CD4-positive, alpha-beta memory T cell (primary cell): ENCODE data around the gene ZNF526. TPM values are rescaled to one million over a fixed set of nuclear protein-coding genes. Genes with fewer than 3 reads are reported as not detected.

Experiments used
- CTCF ChIA-PET: fragments of 350-600 bp; sonication (Branson Sonifier 250); formaldehyde crosslinking; loops from one replicate; lab custom pipeline; 2021; ENCODE audit warnings: inconsistent platforms; ENCODE audit not compliant: partially characterized antibody; lab: Charles Lee
- POLR2A ChIA-PET: fragments of 350-600 bp; sonication (Branson Sonifier 250); formaldehyde crosslinking; loops from one replicate; lab custom pipeline; 2021; ENCODE audit not compliant: partially characterized antibody; lab: Charles Lee
- DNase-seq, 5 donors: peaks; one replicate each; pipeline versions ENCODE4 v3.0.0 to v3.0.0-alpha.2; 2020 to 2022; ENCODE audit warnings: mixed read lengths in 1 of 5
- H3K27ac ChIP-seq: one replicate; pipeline ENCODE4 v1.7.0; 2013; ENCODE audit warnings: low read depth, low read length
- H3K27me3 ChIP-seq: 2 replicates; pipeline ENCODE4 v1.7.0; 2013; ENCODE audit warnings: mild to moderate bottlenecking, low read length, moderate library complexity; ENCODE audit not compliant: insufficient read depth
- H3K36me3 ChIP-seq: 2 replicates; pipeline ENCODE4 v1.7.0; 2013; ENCODE audit warnings: mild to moderate bottlenecking, low read length, moderate library complexity; ENCODE audit not compliant: insufficient read depth
- H3K4me1 ChIP-seq: 2 replicates; pipeline ENCODE4 v1.7.0; 2013; ENCODE audit warnings: mild to moderate bottlenecking, low read length, moderate library complexity; ENCODE audit not compliant: insufficient read depth
- H3K4me3 ChIP-seq, 2 donors: one replicate each; pipeline ENCODE4 v1.7.0; 2013; ENCODE audit warnings: low read length in 2 of 2, mild to moderate bottlenecking in 1 of 2
- H3K9me3 ChIP-seq, 2 donors: one replicate each; pipeline ENCODE4 v1.7.0; 2013; ENCODE audit warnings: low read length in 2 of 2, control low read depth in 1 of 2; ENCODE audit not compliant: control insufficient read depth in 1 of 2
- H3K27ac Mint-ChIP-seq, 7 donors: one replicate each; pipeline ENCODE4 v1.8.0; 2020 to 2021; ENCODE audit warnings: mixed read lengths in 7 of 7, mild to moderate bottlenecking in 6 of 7, inconsistent platforms in 3 of 7, moderate library complexity in 3 of 7
- H3K27me3 Mint-ChIP-seq, 2 donors: one replicate each; pipeline ENCODE4 v1.8.0; 2020 to 2021; ENCODE audit warnings: mixed read lengths in 2 of 2
- H3K36me3 Mint-ChIP-seq, 2 donors: one replicate each; pipeline ENCODE4 v1.8.0; 2020 to 2021; ENCODE audit warnings: mixed read lengths in 2 of 2, inconsistent platforms in 1 of 2, mild to moderate bottlenecking in 1 of 2
- H3K4me1 Mint-ChIP-seq, 4 donors: one replicate each; pipeline ENCODE4 v1.8.0; 2020 to 2021; ENCODE audit warnings: mixed read lengths in 4 of 4, mild to moderate bottlenecking in 1 of 4
- H3K4me3 Mint-ChIP-seq, 8 donors: one replicate each; pipeline ENCODE4 v1.8.0; 2020 to 2021; ENCODE audit warnings: mixed read lengths in 8 of 8, mild to moderate bottlenecking in 7 of 8, moderate library complexity in 6 of 8, inconsistent platforms in 3 of 8
- H3K9me3 Mint-ChIP-seq, 8 donors: one replicate each; pipeline ENCODE4 v1.8.0; 2020 to 2021; ENCODE audit warnings: mixed read lengths in 8 of 8, mild to moderate bottlenecking in 5 of 8, inconsistent platforms in 3 of 8, moderate library complexity in 1 of 8
- intact Hi-C: fragments of 100-400 bp; cut with micrococcal nuclease; formaldehyde crosslinking; loops from one replicate; pipeline ENCODE4 v1.15.1; 2023
- polyA plus RNA-seq, 2 donors: library from polyadenylated mRNA; unstranded; fragments of 300-500 nt; fragmentation: Illumina TruSeq; gene quantifications; one replicate each; pipeline ENCODE4 v1.2.3, GENCODE V29; 2021
- total RNA-seq, 2 experiments: library from RNA; stranded (reverse); gene quantifications; one replicate each; pipeline ENCODE4 v1.2.3, GENCODE V29; 2021

The ZNF526 gene
- total and polyA plus RNA-seq, 4 experiments from 2014 or later = 2.3 to 28.8 (median 18.5) TPM

GRCh38 chr19:42274065-42274682 lies 54.1 kb downstream of the ZNF526 start:
- H3K9me3 Mint-ChIP-seq = no peaks in the 10 kb centered on the region
- CTCF ChIA-PET = interaction anchor here (0.9 to 1.0 kb wide), 2 partner anchors 22 kb away, joined by 3 to 4 read pairs; no protein-coding TSS in a partner anchor
- H3K4me1 Mint-ChIP-seq = peaks cover 41 to 66% (median 42%) of the 10 kb centered on the region in 4 donors

GRCh38 chr19:42275103-42275502 lies 55.0 kb downstream of the ZNF526 start:
- peak overlapping the region in 2 of 8 donors; percentile 15 to 20 for H3K4me3 Mint-ChIP-seq
- H3K27ac Mint-ChIP-seq = peak overlapping the region in 5 of 7 donors; percentile 65 to 83 (median 75)
- ChIA-PET POLR2A (interaction anchor here (1.1 to 1.4 kb wide), 2 partner anchors 16 to 33 kb away, joined by 4 read pairs; partner anchors contain the start of gene GSK3A), CTCF (interaction anchor here (0.9 to 1.0 kb wide), 2 partner anchors 21 to 23 kb away, joined by 3 to 4 read pairs; no protein-coding TSS in a partner anchor)
- peaks cover 53% of the 10 kb centered on the region for H3K4me1 ChIP-seq
- no peaks in the 10 kb centered on the region for H3K9me3 Mint-ChIP-seq
- no peak for DNase-seq
- H3K9me3 ChIP-seq = no peaks in the 10 kb centered on the region
- H3K36me3 ChIP-seq = peaks cover 13% of the 10 kb centered on the region
- intact Hi-C loops = no loop called here
- H3K4me1 Mint-ChIP-seq = peaks cover 41 to 64% (median 45%) of the 10 kb centered on the region in 4 donors
- H3K27me3 Mint-ChIP-seq = no peaks in the 10 kb centered on the region
- H3K27ac ChIP-seq = no peak overlapping the region
- peaks cover 6 to 21% of the 10 kb centered on the region in 2 donors for H3K36me3 Mint-ChIP-seq
- H3K4me3 ChIP-seq = no peak overlapping the region
- H3K27me3 ChIP-seq = no peaks in the 10 kb centered on the region

More at GRCh38 chr19:42274065-42274682, 54.1 kb downstream of the ZNF526 start:
- Histone ChIP-seq H3K4me1 (peaks cover 54% of the 10 kb centered on the region), H3K36me3 (peaks cover 13% of the 10 kb centered on the region), H3K4me3 (no peak overlapping the region), H3K27me3 (no peaks in the 10 kb centered on the region), H3K27ac (no peak overlapping the region), H3K9me3 (no peaks in the 10 kb centered on the region)
- intact Hi-C loops = no loop called here
- no peaks in the 10 kb centered on the region for H3K27me3 Mint-ChIP-seq
- H3K27ac Mint-ChIP-seq = peak overlapping the region in 3 of 7 donors; percentile 57 to 78 (median 75)
- POLR2A ChIA-PET = interaction anchor here (1.1 to 2.4 kb wide), 3 partner anchors 15 to 32 kb away, joined by 4 to 5 read pairs (median 4); partner anchors contain the start of gene GSK3A
- no peak for DNase-seq
- H3K36me3 Mint-ChIP-seq = peaks cover 6 to 19% of the 10 kb centered on the region in 2 donors
- peak overlapping the region in 1 of 8 donors; percentile 25 for H3K4me3 Mint-ChIP-seq

GRCh38 chr19:42275517-42275916 lies 55.4 kb downstream of the ZNF526 start:
- CTCF ChIA-PET = interaction anchor here (0.9 to 1.0 kb wide), 2 partner anchors 21 to 23 kb away, joined by 3 to 4 read pairs; no protein-coding TSS in a partner anchor
- Mint-ChIP-seq H3K4me1 (peaks cover 38 to 60% (median 43%) of the 10 kb centered on the region in 4 donors), H3K27me3 (no peaks in the 10 kb centered on the region), H3K4me3 (peak overlapping the region in 1 of 8 donors; percentile 71), H3K36me3 (peaks cover 6 to 18% of the 10 kb centered on the region in 2 donors), H3K9me3 (no peaks in the 10 kb centered on the region), H3K27ac (peak overlapping the region in 6 of 7 donors; percentile 65 to 94 (median 88))
- POLR2A ChIA-PET = interaction anchor here (1.1 to 1.4 kb wide), 2 partner anchors 17 to 33 kb away, joined by 4 read pairs; partner anchors contain the start of gene GSK3A
- intact Hi-C loops = no loop called here
- H3K36me3 ChIP-seq = peaks cover 13% of the 10 kb centered on the region
- peaks cover 49% of the 10 kb centered on the region for H3K4me1 ChIP-seq
- no peaks in the 10 kb centered on the region for H3K27me3 ChIP-seq
- no peak for DNase-seq
- H3K9me3 ChIP-seq = no peaks in the 10 kb centered on the region
- no peak overlapping the region for H3K4me3 ChIP-seq
- no peak overlapping the region for H3K27ac ChIP-seq

- Mint-ChIP-seq H3K27me3 (no peaks in the 10 kb centered on the region), H3K4me1 (peaks cover 33 to 52% (median 42%) of the 10 kb centered on the region in 4 donors), H3K27ac (peak overlapping the region; percentile 12 to 94 (median 87)), H3K36me3 (peaks cover 6 to 16% of the 10 kb centered on the region in 2 donors), H3K4me3 (peak overlapping the region in 6 of 8 donors; percentile 2 to 80 (median 67)), H3K9me3 (no peaks in the 10 kb centered on the region)
- Histone ChIP-seq H3K36me3 (peaks cover 13% of the 10 kb centered on the region), H3K9me3 (no peaks in the 10 kb centered on the region), H3K27ac (peak overlapping the region; percentile 8), H3K4me3 (no peak overlapping the region), H3K4me1 (peaks cover 44% of the 10 kb centered on the region), H3K27me3 (no peaks in the 10 kb centered on the region)
- no peak for DNase-seq
- POLR2A ChIA-PET = interaction anchor here (0.9 to 9.3 kb wide), 3 partner anchors 25 to 77 kb away, joined by 3 to 139 read pairs (median 4); partner anchors contain the start of gene GSK3A
- intact Hi-C loops = no loop called here
- CTCF ChIA-PET = no interaction called here
Observed at GRCh38 chr19:42276284-42276683, 56.2 kb downstream of the ZNF526 start.

- H3K4me3 Mint-ChIP-seq = no peak overlapping the region
Observed at GRCh38 chr19:42276821-42277220, 56.7 kb downstream of the ZNF526 start.

More at GRCh38 chr19:42276821-42277220, 56.7 kb downstream of the ZNF526 start:
- H3K9me3 Mint-ChIP-seq = no peaks in the 10 kb centered on the region
- Histone ChIP-seq H3K9me3 (no peaks in the 10 kb centered on the region), H3K4me3 (no peak overlapping the region), H3K27me3 (no peaks in the 10 kb centered on the region), H3K36me3 (peaks cover 13% of the 10 kb centered on the region), H3K4me1 (peaks cover 44% of the 10 kb centered on the region), H3K27ac (peak overlapping the region; percentile 8)
- no peak for DNase-seq
- H3K27me3 Mint-ChIP-seq = no peaks in the 10 kb centered on the region
- POLR2A ChIA-PET = interaction anchor here (0.9 to 9.3 kb wide), 3 partner anchors 26 to 78 kb away, joined by 3 to 139 read pairs (median 4); partner anchors contain the start of gene GSK3A
- intact Hi-C loops = no loop called here
- peaks cover 6 to 12% of the 10 kb centered on the region in 2 donors for H3K36me3 Mint-ChIP-seq
- H3K27ac Mint-ChIP-seq = peak overlapping the region in 4 of 7 donors; percentile 12 to 90 (median 49)
- peaks cover 34 to 48% (median 41%) of the 10 kb centered on the region in 4 donors for H3K4me1 Mint-ChIP-seq
- CTCF ChIA-PET = interaction anchor here (2.2 to 4.4 kb wide), 2 partner anchors 33 to 144 kb away, joined by 5 to 77 read pairs; partner anchors contain the start of genes GSK3A and POU2F2

Other genes starting within 250 kb of the ZNF526 start
- 1 to 10 TPM; 2.7 to 3.5 TPM for gene ATP1A3, start 226.1 kb upstream of the ZNF526 start, total RNA-seq
- under 1 TPM; 0.89 to 0.95 TPM for gene ATP1A3, start 226.1 kb upstream of the ZNF526 start, polyA plus RNA-seq
- under 1 TPM; 0.12 to 0.17 TPM for gene GRIK5, start 150.1 kb upstream of the ZNF526 start, total RNA-seq
- gene GRIK5, start 150.1 kb upstream of the ZNF526 start, polyA plus RNA-seq = not detected
- gene ZNF574, start 144.1 kb upstream of the ZNF526 start, total RNA-seq = 10 to 100 TPM; 25.1 to 26.0 TPM
- 10 to 100 TPM; 14.8 to 24.6 TPM for gene ZNF574, start 144.1 kb upstream of the ZNF526 start, polyA plus RNA-seq
- gene POU2F2, start 87.9 kb upstream of the ZNF526 start, total RNA-seq = 10 to 100 TPM; 68.5 to 69.3 TPM
- gene POU2F2, start 87.9 kb upstream of the ZNF526 start, polyA plus RNA-seq = 10 to 100 TPM in 1 of 2 donors, 1 to 10 TPM in 1; 3.1 to 22.7 TPM
- 10 to 100 TPM; 68.4 to 71.5 TPM for gene DEDD2, start 2.6 kb upstream of the ZNF526 start, total RNA-seq
- 100 to 1,000 TPM; 141 to 162 TPM for gene DEDD2, start 2.6 kb upstream of the ZNF526 start, polyA plus RNA-seq
- gene GSK3A, start 22.3 kb downstream of the ZNF526 start, total RNA-seq = 10 to 100 TPM; 36.4 to 38.9 TPM
- 10 to 100 TPM; 10.0 to 23.6 TPM for gene GSK3A, start 22.3 kb downstream of the ZNF526 start, polyA plus RNA-seq
- gene ERF, start 34.8 kb downstream of the ZNF526 start, total RNA-seq = 10 to 100 TPM; 38.5 to 39.9 TPM
- 1 to 10 TPM; 2.7 to 3.7 TPM for gene ERF, start 34.8 kb downstream of the ZNF526 start, polyA plus RNA-seq
- 10 to 100 TPM; 81.6 to 82.6 TPM for gene CIC, start 48.9 kb downstream of the ZNF526 start, total RNA-seq
- 1 to 10 TPM in 1 of 2 donors, not detected in 1; 3.5 TPM for gene CIC, start 48.9 kb downstream of the ZNF526 start, polyA plus RNA-seq
- under 1 TPM; 0.28 to 0.64 TPM for gene PRR19, start 81.8 kb downstream of the ZNF526 start, total RNA-seq
- gene PRR19, start 81.8 kb downstream of the ZNF526 start, polyA plus RNA-seq = under 1 TPM; 0.48 to 0.85 TPM
- 10 to 100 TPM; 17.0 to 17.2 TPM for gene PAFAH1B3, start 82.3 kb downstream of the ZNF526 start, total RNA-seq
- 10 to 100 TPM; 35.0 to 43.7 TPM for gene PAFAH1B3, start 82.3 kb downstream of the ZNF526 start, polyA plus RNA-seq
- gene TMEM145, start 93.0 kb downstream of the ZNF526 start, total RNA-seq = not detected
- not detected for gene TMEM145, start 93.0 kb downstream of the ZNF526 start, polyA plus RNA-seq
- 1 to 10 TPM; 8.6 to 9.5 TPM for gene MEGF8, start 105.3 kb downstream of the ZNF526 start, total RNA-seq
- under 1 TPM; 0.09 to 0.42 TPM for gene MEGF8, start 105.3 kb downstream of the ZNF526 start, polyA plus RNA-seq
- gene CNFN, start 170.0 kb downstream of the ZNF526 start, total RNA-seq = not detected
- gene CNFN, start 170.0 kb downstream of the ZNF526 start, polyA plus RNA-seq = under 1 TPM in 1 of 2 donors, not detected in 1; 0.96 TPM
- 10 to 100 TPM; 32.5 to 32.6 TPM for gene LIPE, start 207.1 kb downstream of the ZNF526 start, total RNA-seq
- 1 to 10 TPM; 4.0 to 7.4 TPM for gene LIPE, start 207.1 kb downstream of the ZNF526 start, polyA plus RNA-seq
- gene CXCL17, start 222.6 kb downstream of the ZNF526 start, total RNA-seq = not detected
- gene CXCL17, start 222.6 kb downstream of the ZNF526 start, polyA plus RNA-seq = not detected